HG03135 (cell line): ENCODE results near the gene TEX264.

Source experiments
- ATAC-seq: cut with Tn5 transposase; IDR thresholded peaks from one replicate; pipeline ENCODE4 v1.9.1; 2021; ENCODE audit warnings: mild to moderate bottlenecking, moderate library complexity; ENCODE audit not compliant: unreplicated experiment

Gene TEX264

GRCh38 chr3:51673802-51674654, 3.0 kb downstream of the TEX264 start:
- no peak for ATAC-seq

DNA sequence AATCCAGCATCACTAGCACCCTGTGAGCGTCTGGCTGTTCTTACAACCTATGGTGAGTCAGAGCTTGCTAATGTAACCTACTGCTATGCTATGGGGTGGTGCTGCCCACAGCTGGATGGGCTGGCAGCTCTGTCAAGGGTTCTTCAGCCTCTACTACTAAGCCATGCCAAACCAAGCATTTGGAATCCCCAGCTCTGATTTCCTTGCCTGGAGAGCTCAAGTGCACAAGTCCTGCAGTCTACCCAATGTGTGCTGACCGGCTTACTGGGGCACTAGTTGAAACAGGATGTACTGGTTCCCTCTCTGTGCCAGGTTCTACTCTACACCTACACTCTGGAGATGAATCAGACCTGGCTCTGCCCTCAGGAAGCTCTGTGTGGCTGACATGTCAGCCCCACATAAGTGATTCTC, 4.2 kb downstream of the TEX264 start:
- ATAC-seq = no peak

GRCh38 chr3:51676102-51676640, 5.1 kb downstream of the TEX264 start:
- no peak for ATAC-seq

DNA sequence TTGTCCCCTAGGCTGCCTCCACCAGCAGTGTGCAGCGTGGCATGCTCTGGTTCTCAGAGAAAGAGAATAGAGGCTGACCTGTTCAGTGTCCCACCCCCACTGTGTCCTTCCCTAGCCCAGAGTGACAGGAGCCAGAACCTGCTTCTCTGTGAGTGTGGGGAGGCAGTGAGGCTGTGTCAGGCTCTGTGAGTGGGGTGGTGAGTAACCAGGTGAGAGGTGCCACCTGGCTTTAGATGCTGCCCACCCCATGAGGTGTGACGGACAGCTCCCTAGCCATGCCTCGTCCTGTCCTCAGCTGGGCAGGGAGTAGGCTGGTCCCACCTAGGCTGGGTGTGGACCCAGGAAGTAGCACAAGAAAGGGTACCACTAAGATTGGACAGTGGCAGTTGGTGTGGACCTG, 6.3 kb downstream of the TEX264 start:
- no peak for ATAC-seq

- ATAC-seq = no peak
Measured at GRCh38 chr3:51678186-51678585, 7.1 kb downstream of the TEX264 start.

GRCh38 chr3:51678641-51679040, 7.6 kb downstream of the TEX264 start:
- ATAC-seq = no peak

GRCh38 chr3:51679318-51679717, 8.3 kb downstream of the TEX264 start:
- ATAC-seq = no peak

GRCh38 chr3:51679777-51680176, 8.7 kb downstream of the TEX264 start:
- ATAC-seq = no peak

- ATAC-seq = no peak
Measured at GRCh38 chr3:51680196-51680595, 9.1 kb downstream of the TEX264 start.

DNA sequence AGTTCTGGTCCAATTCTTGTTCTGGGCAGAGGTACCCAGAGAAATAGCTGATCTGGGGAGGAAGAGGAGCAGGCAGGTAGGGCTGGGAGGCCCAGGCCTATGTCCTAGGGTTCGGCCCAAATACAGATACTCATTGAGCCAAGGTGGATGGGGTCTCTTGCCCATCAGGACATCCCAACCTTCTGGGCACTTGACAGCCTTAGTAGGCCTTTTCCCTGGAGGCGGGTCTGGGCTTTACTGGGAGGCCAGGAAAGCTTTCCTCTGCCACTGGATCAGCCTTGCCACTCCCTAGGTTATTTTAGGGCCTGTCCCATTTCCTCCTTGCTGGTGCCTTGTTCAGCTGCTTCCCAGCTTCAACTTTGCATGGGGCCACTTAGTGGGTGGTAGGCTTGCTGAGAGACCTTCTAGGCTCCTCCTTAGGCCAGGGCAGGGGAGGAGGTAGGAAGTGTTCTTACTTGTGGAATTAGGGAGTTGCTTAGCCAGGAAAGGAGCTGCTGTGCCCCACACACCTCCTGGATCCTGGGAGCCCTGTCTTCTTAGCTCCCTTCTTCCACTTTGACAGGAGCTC, 9.7 kb downstream of the TEX264 start:
- no peak for ATAC-seq

- ATAC-seq = no peak
Measured at GRCh38 chr3:51681453-51681852, 10.4 kb downstream of the TEX264 start.

DNA sequence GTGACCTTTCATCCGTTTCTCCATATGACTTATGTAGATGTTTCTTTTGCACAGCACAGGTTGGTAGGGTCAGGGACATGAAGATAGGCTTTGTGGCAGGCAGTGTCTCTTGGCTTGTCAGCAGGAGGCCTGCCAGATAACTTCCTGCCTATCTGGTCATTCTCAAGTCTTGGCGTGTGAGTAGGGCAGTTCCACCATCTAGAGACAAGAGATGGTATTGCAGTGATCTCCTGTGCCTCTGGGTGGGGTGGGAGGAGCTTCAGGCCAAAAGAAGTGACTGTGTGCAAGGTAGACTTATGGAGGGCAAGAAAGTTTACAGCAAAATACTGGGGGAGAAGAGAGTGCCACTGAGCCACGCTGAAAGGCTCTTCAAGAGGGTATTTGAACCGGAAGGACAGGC, 11.0 kb downstream of the TEX264 start:
- ATAC-seq = peak; percentile 76

DNA sequence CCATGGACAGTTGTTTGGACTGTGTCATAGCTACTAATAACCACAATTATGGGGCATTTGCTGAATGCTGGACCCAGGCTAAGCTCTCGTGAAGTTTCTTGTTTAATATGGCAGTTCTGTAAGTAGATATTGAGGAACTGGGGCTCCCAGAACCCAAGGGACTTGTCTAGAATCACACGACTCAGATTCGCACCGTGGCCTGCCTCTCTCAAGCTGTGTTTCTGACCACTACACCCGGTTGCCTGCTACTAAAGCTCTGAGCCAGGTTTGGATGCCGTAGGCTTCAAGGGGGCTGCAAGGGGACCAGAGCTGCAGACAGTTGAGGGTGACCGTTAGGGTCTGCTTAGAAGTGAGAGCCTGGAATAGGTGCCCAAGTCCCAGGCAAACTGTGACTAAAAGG, 11.5 kb downstream of the TEX264 start:
- ATAC-seq = no peak

- ATAC-seq = no peak
Measured at GRCh38 chr3:51683566-51683965, 12.5 kb downstream of the TEX264 start.

GRCh38 chr3:51684971-51685751, 14.1 kb downstream of the TEX264 start:
- no peak for ATAC-seq

GRCh38 chr3:51686056-51686455, 15.0 kb downstream of the TEX264 start:
- ATAC-seq = no peak

GRCh38 chr3:51686512-51687215, 15.6 kb downstream of the TEX264 start:
- ATAC-seq = no peak

DNA sequence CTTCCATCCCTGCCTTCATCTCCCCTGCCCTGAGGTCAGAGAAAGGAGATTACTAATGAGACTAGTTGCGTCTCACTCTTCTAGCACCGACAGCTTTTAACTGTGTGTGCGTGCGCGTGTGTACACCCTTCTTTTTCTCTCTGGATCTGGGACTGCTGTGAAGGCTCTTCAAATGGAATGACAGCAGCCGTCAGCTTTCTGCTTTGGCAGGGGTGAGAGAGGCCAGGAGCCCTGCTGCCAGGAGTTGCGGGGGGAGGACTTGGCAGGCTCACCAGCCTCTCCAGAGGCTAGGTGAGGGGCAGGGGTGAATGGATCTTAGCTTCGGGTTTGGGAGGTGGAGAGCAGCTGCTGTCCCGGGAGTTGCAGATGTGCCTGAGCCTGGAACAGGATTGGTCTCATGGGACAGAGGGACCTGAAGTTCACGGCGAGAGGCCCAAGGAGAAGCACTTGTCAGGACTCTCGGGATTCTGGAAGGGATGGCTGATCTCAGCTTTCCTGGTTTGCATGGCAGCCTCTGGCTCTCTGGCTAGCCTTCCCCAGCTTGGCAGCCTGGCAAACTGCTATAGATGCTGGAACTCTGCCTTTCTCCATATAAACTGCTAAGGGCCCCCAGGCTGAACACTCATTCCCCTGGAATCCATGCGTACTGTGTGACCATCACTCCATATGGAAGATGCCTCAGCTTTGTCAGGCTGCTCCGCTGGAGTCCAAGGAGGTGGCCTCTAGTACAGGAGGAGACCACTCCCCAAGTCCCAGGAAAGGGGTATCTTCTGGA, 16.6 kb downstream of the TEX264 start:
- no peak for ATAC-seq

DNA sequence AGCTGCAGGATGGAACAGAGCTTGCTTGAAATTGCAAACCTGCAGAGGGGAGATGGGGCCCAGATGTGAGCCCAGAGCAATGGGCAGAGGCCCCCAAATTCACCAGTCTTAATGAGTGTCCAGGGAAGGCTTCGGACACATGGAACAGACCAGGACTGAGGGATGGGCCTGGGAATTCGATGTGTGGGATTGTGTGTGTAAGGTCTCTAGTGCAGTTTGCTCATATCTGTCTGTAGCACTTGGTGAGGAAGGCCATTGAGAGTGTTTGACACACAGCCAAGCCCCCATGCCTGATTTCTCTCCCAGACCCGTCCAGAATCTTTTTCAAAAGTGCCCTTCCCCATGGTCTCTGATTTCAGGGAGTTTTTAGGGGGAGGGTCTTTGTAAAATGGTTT, 17.2 kb downstream of the TEX264 start:
- ATAC-seq = no peak

GRCh38 chr3:51691021-51691420, 20.0 kb downstream of the TEX264 start:
- ATAC-seq = no peak
